ENCODE results near the gene SLC27A6. TPM values are rescaled to one million over a fixed set of nuclear protein-coding genes. Genes with fewer than 3 reads are reported as not detected.

SLC27A6 gene
- total RNA-seq, 8 experiments from 2014 or later: 0.29 to 26.9 (median 1.6) TPM

DNA sequence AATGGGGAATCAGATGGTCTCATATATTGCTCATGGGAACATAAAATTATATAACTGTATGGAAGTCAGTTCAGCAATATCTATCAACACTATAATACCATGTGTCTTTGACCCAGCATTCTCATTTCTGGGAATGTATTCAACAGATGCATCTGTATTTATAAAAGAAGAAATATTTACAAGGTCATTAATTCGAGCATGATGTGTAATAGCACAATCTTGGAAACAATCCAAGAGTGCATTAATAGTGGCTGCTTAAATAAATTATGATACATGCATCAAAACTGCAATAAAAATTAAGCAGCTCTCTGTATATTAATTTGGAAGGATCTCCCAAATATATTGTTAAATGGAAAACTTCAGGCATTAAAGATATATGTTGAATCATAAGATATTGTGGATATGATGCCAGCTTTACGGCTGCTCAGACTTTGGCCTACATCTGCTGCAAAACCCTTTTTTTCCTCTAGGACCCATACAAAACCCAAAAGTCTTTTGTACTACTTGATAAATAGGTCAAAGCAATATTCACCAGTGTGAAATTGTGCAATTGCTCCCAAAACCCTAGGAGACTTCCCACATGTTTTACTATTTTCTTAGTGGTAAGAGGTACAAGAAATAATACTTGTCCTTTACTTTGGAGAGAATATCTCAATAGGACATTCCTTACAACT is 84.0 kb downstream of the SLC27A6 start:
- WGBS, 10 experiments: 28 to 100% (median 55%) methylated on average over 1 to 2 of the region's 2 CpGs; no CpG with 5 or more reads in 1 of the 10 experiments
- Histone ChIP-seq H3K27ac (no peak overlapping the region), H3K4me3 (no peak overlapping the region), H3K4me1 (replicated peaks in 1 of 2) (peaks cover 5 to 17% of the 10 kb centered on the region in 2 donors)
- no peak for ATAC-seq (replicated peaks in 6 of 8)
- in situ Hi-C loops (cut with MboI; ENCODE audit: low pct_unique_long_range_greater_than_20kb in 2 of 9, low sequenced_read_pairs in 9 of 9, unreplicated experiment in 9 of 9): no loop called here

GRCh38 chr5:129051283-129051682 is 86.0 kb downstream of the SLC27A6 start:
- Histone ChIP-seq H3K4me3 (no peak overlapping the region), H3K4me1 (replicated peaks in 1 of 2) (peaks cover 5 to 17% of the 10 kb centered on the region in 2 donors), H3K27ac (no peak overlapping the region)
- WGBS, 10 experiments: 0 to 100% (median 43%) methylated on average over 1 to 4 of the region's 4 CpGs
- in situ Hi-C loops (cut with MboI; ENCODE audit: low pct_unique_long_range_greater_than_20kb in 2 of 9, low sequenced_read_pairs in 9 of 9, unreplicated experiment in 9 of 9): loop anchor here in 1 of 9 experiments (10.0 kb wide), 1 partner anchor 146 kb away; no protein-coding TSS in a partner anchor
- ATAC-seq (replicated peaks in 6 of 8): peak; percentile 76 to 99 (median 92)

- ATAC-seq (replicated peaks in 6 of 8): no peak
- H3K4me3 ChIP-seq: no peak overlapping the region
- no peak overlapping the region for H3K27ac ChIP-seq
- peaks cover 5 to 17% of the 10 kb centered on the region in 2 donors for H3K4me1 ChIP-seq (replicated peaks in 1 of 2)
- in situ Hi-C loops (cut with MboI; ENCODE audit: low pct_unique_long_range_greater_than_20kb in 2 of 9, low sequenced_read_pairs in 9 of 9, unreplicated experiment in 9 of 9): loop anchor here in 1 of 9 experiments (10.0 kb wide), 1 partner anchor 149 kb away; no protein-coding TSS in a partner anchor
Observed at GRCh38 chr5:129053438-129053837, 88.2 kb downstream of the SLC27A6 start.

- Histone ChIP-seq H3K4me3 (no peak overlapping the region), H3K4me1 (replicated peaks in 1 of 2) (no peaks in the 10 kb centered on the region), H3K27ac (no peak overlapping the region)
- in situ Hi-C loops (cut with MboI; ENCODE audit: low pct_unique_long_range_greater_than_20kb in 2 of 9, low sequenced_read_pairs in 9 of 9, unreplicated experiment in 9 of 9): loop anchor here in 1 of 9 experiments (10.0 kb wide), 1 partner anchor 153 kb away; no protein-coding TSS in a partner anchor
- no peak for ATAC-seq (replicated peaks in 6 of 8)
- 24 to 93% (median 82%) methylated on average over 1 to 3 of the region's 3 CpGs; no CpG with 5 or more reads in 3 of the 10 experiments for WGBS, 10 experiments
Observed at GRCh38 chr5:129057329-129057728, 92.0 kb downstream of the SLC27A6 start.

DNA sequence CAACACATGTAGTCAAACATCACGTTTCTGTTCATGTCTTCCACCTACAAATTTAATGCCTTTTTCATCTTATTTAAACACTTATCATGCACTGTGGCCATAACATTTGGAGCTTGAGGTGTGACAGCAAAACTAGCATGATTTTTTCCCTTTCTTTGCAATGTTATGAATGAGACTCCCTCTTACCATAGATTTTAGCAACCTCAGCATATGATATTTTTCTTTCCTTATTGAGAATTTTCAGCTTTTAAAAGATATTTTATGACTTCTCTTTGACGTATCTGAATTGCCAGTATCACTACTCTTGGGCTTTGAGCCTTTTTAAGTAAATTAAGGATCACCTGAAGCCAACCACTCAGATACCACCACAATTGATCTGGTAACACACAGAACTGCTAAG is 96.6 kb downstream of the SLC27A6 start:
- no peak overlapping the region for H3K4me3 ChIP-seq
- 0 to 71% (median 50%) methylated on average over 1 to 2 of the region's 2 CpGs; no CpG with 5 or more reads in 1 of the 10 experiments for WGBS, 10 experiments
- ATAC-seq (replicated peaks in 6 of 8): no peak
- in situ Hi-C loops (cut with MboI; ENCODE audit: low pct_unique_long_range_greater_than_20kb in 2 of 9, low sequenced_read_pairs in 9 of 9, unreplicated experiment in 9 of 9): no loop called here
- H3K4me1 ChIP-seq (replicated peaks in 1 of 2): no peaks in the 10 kb centered on the region
- H3K27ac ChIP-seq: no peak overlapping the region

DNA sequence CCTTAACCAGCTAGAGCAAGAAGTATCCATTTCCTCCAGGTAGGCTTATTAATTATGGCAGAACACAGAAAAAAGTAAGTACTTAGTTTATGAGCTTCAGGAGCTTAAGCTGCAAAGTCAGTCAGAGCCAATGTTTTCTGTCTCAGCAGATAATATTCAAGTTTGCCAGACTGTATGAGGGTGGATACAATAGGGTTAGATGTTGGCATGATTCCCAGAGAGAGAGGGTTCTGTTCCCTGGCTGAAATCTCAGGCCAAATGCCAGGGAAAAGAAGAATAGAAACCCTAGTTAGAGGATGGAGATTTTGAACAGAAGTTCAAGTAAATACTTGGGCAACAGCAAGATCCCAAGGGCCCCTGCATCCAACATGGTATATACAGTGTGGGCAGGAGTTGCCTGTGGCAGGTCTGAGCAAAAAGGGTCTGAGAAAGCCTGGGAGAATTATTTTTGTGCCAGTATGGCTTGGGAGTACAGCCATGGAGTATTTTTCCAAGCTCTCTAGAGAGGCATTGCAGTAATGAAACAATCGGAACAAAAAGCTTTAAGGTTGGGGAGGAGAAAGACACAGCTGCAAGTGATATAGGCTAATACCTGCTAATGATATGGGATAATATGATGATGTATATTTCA is 98.3 kb downstream of the SLC27A6 start:
- peak in 6 of 8 experiments; percentile 51 to 91 (median 75) for ATAC-seq (replicated peaks in 6 of 8)
- no peaks in the 10 kb centered on the region for H3K4me1 ChIP-seq (replicated peaks in 1 of 2)

GRCh38 chr5:129065721-129066120 is 100.4 kb downstream of the SLC27A6 start:
- in situ Hi-C loops (cut with MboI; ENCODE audit: low pct_unique_long_range_greater_than_20kb in 2 of 9, low sequenced_read_pairs in 9 of 9, unreplicated experiment in 9 of 9): no loop called here
- Histone ChIP-seq H3K4me3 (no peak overlapping the region), H3K4me1 (replicated peaks in 1 of 2) (no peaks in the 10 kb centered on the region), H3K27ac (no peak overlapping the region)
- WGBS, 10 experiments: 20 to 100% (median 80%) methylated on average over 1 to 2 of the region's 2 CpGs; no CpG with 5 or more reads in 1 of the 10 experiments
- no peak for ATAC-seq (replicated peaks in 6 of 8)

More for the DNA sequence above, 98.3 kb downstream of the SLC27A6 start:
- 57 to 100% (median 64%) methylated on average over 1 of the region's 1 CpG; no CpG with 5 or more reads in 5 of the 10 experiments for WGBS, 10 experiments
- in situ Hi-C loops (cut with MboI; ENCODE audit: low pct_unique_long_range_greater_than_20kb in 2 of 9, low sequenced_read_pairs in 9 of 9, unreplicated experiment in 9 of 9): no loop called here
- H3K4me3 ChIP-seq: no peak overlapping the region
- H3K27ac ChIP-seq: no peak overlapping the region

GRCh38 chr5:129067745-129068144 is 102.5 kb downstream of the SLC27A6 start:
- in situ Hi-C loops (cut with MboI; ENCODE audit: low pct_unique_long_range_greater_than_20kb in 2 of 9, low sequenced_read_pairs in 9 of 9, unreplicated experiment in 9 of 9): no loop called here
- H3K4me1 ChIP-seq (replicated peaks in 1 of 2): no peaks in the 10 kb centered on the region
- no peak overlapping the region for H3K4me3 ChIP-seq
- no peak for ATAC-seq (replicated peaks in 6 of 8)
- no peak overlapping the region for H3K27ac ChIP-seq

DNA sequence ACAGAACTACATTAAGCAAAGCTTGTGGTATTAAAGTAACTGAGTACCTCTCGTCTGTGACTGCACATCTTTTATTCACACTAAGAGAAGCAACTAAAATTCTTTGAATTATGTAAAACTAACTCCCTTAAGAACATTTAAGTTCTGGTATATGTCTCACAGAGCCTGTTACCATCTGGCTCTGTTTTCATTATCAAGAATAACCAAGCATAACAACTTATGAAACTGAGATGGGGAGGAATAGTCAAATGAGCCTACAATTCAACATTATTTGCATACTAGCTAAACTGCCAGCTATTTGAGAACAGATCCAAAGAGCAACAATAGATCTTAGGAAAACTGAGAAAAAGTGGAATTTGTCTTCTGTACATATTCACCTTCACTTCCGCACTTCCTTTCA is 104.0 kb downstream of the SLC27A6 start:
- H3K27ac ChIP-seq: no peak overlapping the region
- peak in 3 of 8 experiments; percentile 47 to 88 (median 56) for ATAC-seq (replicated peaks in 6 of 8)
- no peak overlapping the region for H3K4me3 ChIP-seq
- H3K4me1 ChIP-seq (replicated peaks in 1 of 2): no peaks in the 10 kb centered on the region
- 15 to 100% (median 73%) methylated on average over 1 to 2 of the region's 2 CpGs for WGBS, 10 experiments
- in situ Hi-C loops (cut with MboI; ENCODE audit: low pct_unique_long_range_greater_than_20kb in 2 of 9, low sequenced_read_pairs in 9 of 9, unreplicated experiment in 9 of 9): no loop called here

DNA sequence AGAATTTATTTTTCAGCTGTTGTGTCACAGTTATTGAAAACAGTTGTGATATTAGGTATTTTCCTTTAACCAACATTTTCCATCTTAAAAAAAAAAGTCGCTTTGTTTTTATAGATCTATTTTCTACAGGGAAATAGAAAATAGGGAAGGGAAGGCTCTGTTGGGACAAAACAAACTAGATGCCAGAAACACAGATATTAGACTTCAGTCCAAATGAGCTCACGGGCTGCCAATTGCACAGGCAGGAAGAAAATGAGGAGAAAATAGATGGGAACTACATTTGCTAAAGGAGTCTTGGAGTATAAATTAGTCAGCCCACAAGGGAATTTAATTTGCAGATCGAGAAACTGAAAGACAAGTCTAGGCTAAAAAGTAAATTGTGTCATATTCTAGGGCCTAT is 107.8 kb downstream of the SLC27A6 start:
- Histone ChIP-seq H3K4me3 (no peak overlapping the region), H3K4me1 (replicated peaks in 1 of 2) (no peaks in the 10 kb centered on the region), H3K27ac (no peak overlapping the region)
- in situ Hi-C loops (cut with MboI; ENCODE audit: low pct_unique_long_range_greater_than_20kb in 2 of 9, low sequenced_read_pairs in 9 of 9, unreplicated experiment in 9 of 9): no loop called here
- 43 to 100% (median 67%) methylated on average over 1 to 3 of the region's 3 CpGs; no CpG with 5 or more reads in 1 of the 10 experiments for WGBS, 10 experiments
- no peak for ATAC-seq (replicated peaks in 6 of 8)

DNA sequence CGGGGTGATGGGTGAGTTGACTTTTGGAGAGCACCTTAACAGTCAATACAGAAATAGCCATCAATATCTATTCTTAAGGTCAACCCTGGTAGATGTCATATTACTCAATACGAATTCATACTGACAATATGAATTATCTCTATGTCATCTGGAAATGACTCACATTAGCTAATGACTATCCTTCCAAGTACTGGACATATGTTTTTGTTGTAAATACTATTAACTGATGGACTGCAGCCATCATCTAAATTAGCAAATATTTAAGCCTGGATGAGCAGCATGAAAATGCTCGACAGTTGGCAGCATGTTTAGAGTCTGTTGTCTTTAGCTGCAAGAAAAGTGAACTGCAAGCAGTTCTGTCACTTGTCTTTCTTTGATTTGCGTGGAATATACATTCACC is 109.6 kb downstream of the SLC27A6 start:
- H3K4me1 ChIP-seq (replicated peaks in 1 of 2): no peaks in the 10 kb centered on the region
- in situ Hi-C loops (cut with MboI; ENCODE audit: low pct_unique_long_range_greater_than_20kb in 2 of 9, low sequenced_read_pairs in 9 of 9, unreplicated experiment in 9 of 9): no loop called here
- no peak overlapping the region for H3K27ac ChIP-seq
- no peak overlapping the region for H3K4me3 ChIP-seq
- peak in 3 of 8 experiments; percentile 42 to 50 (median 46) for ATAC-seq (replicated peaks in 6 of 8)
- WGBS, 10 experiments: 13 to 98% (median 85%) methylated on average over 2 to 4 of the region's 4 CpGs

DNA sequence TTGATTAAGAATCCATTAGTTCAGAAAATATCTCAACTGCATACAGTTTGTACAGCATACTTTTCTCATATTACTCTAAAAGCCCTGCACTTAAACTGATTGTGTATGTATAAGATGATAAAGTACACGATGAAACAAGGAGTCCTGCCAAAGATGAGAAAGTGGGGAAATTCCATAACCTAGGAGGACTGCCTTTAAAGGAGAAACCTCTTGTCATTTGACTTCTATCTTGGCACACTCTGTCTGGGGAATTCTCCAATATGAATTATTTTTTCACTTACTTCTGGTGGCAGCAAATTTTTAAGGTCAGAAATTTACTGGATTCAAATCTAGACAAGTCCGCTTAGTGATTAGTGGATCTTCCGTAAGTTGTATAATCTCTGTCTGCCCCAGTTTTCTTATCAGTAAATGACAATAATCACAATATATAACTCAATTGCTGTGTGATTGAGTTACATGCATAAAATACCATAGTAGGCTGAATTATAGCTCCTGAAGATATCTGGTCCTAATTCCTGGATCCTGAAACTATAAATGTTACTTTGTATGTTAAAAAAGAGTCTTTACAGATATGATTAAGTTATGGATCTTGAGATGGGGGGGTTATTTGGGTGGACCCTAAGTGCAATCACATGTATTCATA is 112.3 kb downstream of the SLC27A6 start:
- no peaks in the 10 kb centered on the region for H3K4me1 ChIP-seq (replicated peaks in 1 of 2)
- WGBS, 10 experiments: 0 to 100% (median 93%) methylated on average over 1 to 3 of the region's 3 CpGs; no CpG with 5 or more reads in 2 of the 10 experiments
- ATAC-seq (replicated peaks in 6 of 8): no peak
- H3K27ac ChIP-seq: no peak overlapping the region
- in situ Hi-C loops (cut with MboI; ENCODE audit: low pct_unique_long_range_greater_than_20kb in 2 of 9, low sequenced_read_pairs in 9 of 9, unreplicated experiment in 9 of 9): no loop called here
- no peak overlapping the region for H3K4me3 ChIP-seq

GRCh38 chr5:129078247-129078646 is 113.0 kb downstream of the SLC27A6 start:
- no peak overlapping the region for H3K27ac ChIP-seq
- no peak for ATAC-seq (replicated peaks in 6 of 8)
- in situ Hi-C loops (cut with MboI; ENCODE audit: low pct_unique_long_range_greater_than_20kb in 2 of 9, low sequenced_read_pairs in 9 of 9, unreplicated experiment in 9 of 9): no loop called here

More at GRCh38 chr5:129078247-129078646, 113.0 kb downstream of the SLC27A6 start:
- 14 to 100% (median 94%) methylated on average over 1 of the region's 1 CpG; no CpG with 5 or more reads in 4 of the 10 experiments for WGBS, 10 experiments
- Histone ChIP-seq H3K4me1 (replicated peaks in 1 of 2) (no peaks in the 10 kb centered on the region), H3K4me3 (no peak overlapping the region)
